Suprapubic skin (tissue), 4 donors: Measurements from ENCODE around the gene DMAC2L.

Experiments used
- CTCF ChIP-seq, 2 donors: fragments of 200-600 bp in 1 of 2; fragments of 450-650 bp in 1 of 2; sonication (generic) in 1 of 2; IDR thresholded peaks; one replicate each; pipeline ENCODE4 v1.5.1; 2016 to 2019; ENCODE audit warnings: antibody characterized with exemption in 2 of 2, mild to moderate bottlenecking in 1 of 2, moderate library complexity in 1 of 2
- POLR2A ChIP-seq, 2 donors: fragments of 450-650 bp; IDR thresholded peaks; one replicate each; pipeline ENCODE4 v1.6.1; 2017; ENCODE audit warnings: antibody characterized with exemption in 2 of 2, mild to moderate bottlenecking in 2 of 2, moderate library complexity in 2 of 2
- POLR2AphosphoS5 ChIP-seq, 3 donors: sonication (generic); formaldehyde crosslinking; IDR thresholded peaks; one replicate each; pipeline ENCODE4 v1.6.1; 2017; ENCODE audit warnings: antibody characterized with exemption in 3 of 3

DNA sequence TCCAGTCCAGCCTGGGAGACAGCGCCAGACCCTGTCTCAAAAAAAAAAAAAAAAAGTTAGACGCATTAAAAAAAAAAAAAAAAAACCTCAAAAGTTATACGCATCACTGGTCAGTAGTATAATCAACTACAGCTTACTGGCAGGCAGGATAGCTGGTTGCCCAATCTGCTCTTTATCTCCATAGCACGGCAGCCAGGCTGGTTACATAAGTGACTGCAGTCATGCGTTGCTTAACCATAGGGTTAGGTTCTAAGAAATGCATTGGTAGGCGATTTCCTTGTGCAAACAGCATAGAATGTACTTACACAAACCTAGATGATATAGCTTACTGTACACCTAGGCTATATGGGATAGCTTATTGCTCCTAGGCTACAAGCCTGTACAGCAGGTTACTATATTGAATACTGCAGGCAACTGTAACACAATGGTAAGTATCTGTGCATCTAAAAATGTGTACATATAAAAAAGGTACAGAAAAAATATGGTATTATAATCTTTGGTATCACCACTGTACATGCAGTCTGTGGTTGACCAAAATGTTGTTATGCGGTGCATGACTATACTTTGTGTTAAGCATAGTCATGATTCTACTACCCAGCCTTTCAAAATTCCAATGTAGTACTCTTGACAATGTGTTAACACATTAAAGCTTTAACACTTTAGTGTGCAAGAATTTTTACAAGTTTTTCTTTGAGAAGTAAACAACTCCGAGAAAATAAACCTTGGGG is 8.2 kb upstream of the DMAC2L start:
- no peak for TF ChIP-seq POLR2A (IDR thresholded peaks at IDR 0.05)
- TF ChIP-seq CTCF (IDR thresholded peaks at IDR 0.05), result no peak
- no peak for TF ChIP-seq POLR2AphosphoS5 (IDR thresholded peaks at IDR 0.05)
